Endothelial cell of hepatic sinusoid (primary cell): ENCODE results near the gene DNASE2B.
"Not testable (repeated sequence)": the region's sequence is repeated elsewhere in the genome, so short reads cannot be mapped to it uniquely, and the experiment has no call there.

Experiments used
- in situ Hi-C: cut with HindIII; loops from 2 replicates; pipeline ENCODE4 v1.10.0; 2017; ENCODE audit warnings: low sequenced_read_pairs

Gene DNASE2B

DNA sequence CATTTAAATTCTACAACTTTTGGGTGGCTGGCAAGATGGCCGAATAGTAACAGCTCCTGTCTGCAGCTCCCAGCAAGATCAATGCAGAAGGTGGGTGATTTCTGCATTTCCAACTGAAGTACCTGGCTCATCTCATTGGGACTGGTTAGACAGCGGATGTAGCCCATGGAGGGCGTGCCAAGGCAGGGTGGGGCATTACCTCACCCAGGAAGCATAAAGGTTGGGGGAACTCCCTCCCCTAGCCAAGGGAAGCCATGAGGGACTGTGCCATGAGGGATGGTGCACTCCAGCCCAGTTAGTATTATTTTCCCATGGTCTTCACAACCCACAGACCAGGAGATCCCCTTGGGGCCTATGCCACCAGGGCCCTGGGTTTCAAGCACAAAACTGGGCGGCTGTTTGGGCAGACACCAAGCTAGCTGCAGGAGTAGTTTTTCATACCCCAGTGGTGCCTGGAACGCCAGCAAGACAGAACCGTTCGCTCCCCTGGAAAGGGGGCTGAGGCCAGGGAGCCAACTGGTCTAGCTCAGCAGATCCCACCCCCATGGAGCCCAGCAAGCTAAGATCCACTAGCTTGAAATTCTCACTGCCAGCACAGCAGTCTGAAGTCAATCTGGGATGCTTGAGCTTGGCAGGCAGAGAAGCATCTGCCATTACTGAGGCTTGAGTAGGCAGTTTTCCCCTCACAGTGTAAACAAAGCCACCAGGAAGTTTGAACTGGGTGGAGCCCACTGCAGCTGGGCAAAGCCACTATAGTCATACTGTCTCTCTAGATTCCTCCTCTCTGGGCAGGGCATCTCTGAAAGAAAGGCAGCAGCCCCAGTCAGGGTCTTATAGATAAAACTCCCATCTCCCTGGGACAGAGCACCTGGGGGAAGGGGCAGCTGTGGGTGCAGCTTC is 44.7 kb downstream of the DNASE2B start:
- in situ Hi-C loops: loop anchor here (5.0 kb wide), 3 partner anchors 179 to 516 kb away; no protein-coding TSS in a partner anchor

DNA sequence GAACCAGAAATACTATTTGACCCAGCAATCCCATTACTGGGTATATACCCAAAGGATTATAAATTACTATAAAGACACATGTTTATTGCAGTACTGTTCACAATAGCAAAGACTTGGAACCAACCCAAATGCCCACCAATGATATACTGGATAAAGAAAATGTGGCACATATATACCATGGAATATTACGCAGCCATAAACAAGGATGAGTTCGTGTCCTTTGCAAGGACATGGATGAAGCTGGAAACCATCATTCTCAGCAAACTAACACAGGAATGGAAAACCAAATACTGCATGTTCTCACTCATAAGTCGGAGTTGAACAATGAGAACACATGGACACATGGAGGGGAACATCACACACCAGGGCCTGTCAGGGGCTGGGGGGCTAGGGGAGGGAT is 50.4 kb downstream of the DNASE2B start:
- in situ Hi-C loops: not testable (repeated sequence)

DNA sequence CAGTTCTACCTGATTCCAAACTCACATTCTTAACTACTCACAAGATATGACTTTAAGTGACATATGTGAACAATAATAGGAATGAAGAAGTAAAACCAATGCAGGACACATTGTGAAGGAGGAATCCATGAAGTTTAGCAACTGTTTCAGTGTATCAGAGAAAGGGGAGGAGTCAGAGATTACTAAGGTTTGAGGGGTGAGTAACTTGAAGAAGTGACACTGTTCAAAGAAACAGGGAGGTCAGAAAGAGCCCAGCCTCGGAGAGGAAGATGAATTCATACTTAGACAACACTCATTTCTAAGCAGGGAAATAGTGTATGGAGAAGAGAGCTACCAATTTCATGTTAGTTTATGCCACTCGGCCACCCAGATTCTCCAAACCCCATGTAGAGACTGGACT is 52.6 kb downstream of the DNASE2B start:
- in situ Hi-C loops: no loop called here

GRCh38 chr1:84452436-84452835 is 54.2 kb downstream of the DNASE2B start:
- in situ Hi-C loops: no loop called here

- in situ Hi-C loops: no loop called here
Observed at GRCh38 chr1:84462118-84462517, 63.8 kb downstream of the DNASE2B start.
